ENCODE data around the gene NDUFB5. TPM values are rescaled to one million over a fixed set of nuclear protein-coding genes. Genes with fewer than 3 reads are reported as not detected.

NDUFB5 gene
- total RNA-seq, 1 experiment from 2014 or later, result 116 TPM

- no peaks in the 10 kb centered on the region for H3K79me2 ChIP-seq (ENCODE audit: insufficient read depth, low read length)
- H3K4me2 ChIP-seq (ENCODE audit: low read length), result no peak overlapping the region
- no peak overlapping the region for H2AFZ ChIP-seq (ENCODE audit: low read depth, low read length, poor library complexity, severe bottlenecking)
- no peaks in the 10 kb centered on the region for H3K27me3 ChIP-seq (ENCODE audit: insufficient read depth, low read length)
- ChIA-PET CTCF (no interaction called here), RAD21 (ENCODE audit: low non-redundant PET in 1 of 2, low total read pairs in 2 of 2, uncharacterized antibody in 2 of 2, unreplicated experiment in 2 of 2) (no interaction called here), POLR2A (no interaction called here)
- DNase-seq (ENCODE audit: low read depth, low spot score), result no peak
- BruUV-seq (replicated peaks), result no TSS peak
- no peaks in the 10 kb centered on the region for H4K20me1 ChIP-seq (ENCODE audit: insufficient read depth)
- H3K9me2 ChIP-seq (ENCODE audit: insufficient read depth), result no peaks in the 10 kb centered on the region
- H3K36me3 ChIP-seq (ENCODE audit: control insufficient read depth in 1 of 2, insufficient read depth in 2 of 2, low read length in 2 of 2), result no peaks in the 10 kb centered on the region
- H3K4me1 ChIP-seq (ENCODE audit: control insufficient read depth in 1 of 2, insufficient read depth in 2 of 2, low read length in 2 of 2), result peaks cover 3 to 16% of the 10 kb centered on the region in 2 experiments; a peak in 1 of 4 replicates
- TF ChIP-seq, protein P1, sequence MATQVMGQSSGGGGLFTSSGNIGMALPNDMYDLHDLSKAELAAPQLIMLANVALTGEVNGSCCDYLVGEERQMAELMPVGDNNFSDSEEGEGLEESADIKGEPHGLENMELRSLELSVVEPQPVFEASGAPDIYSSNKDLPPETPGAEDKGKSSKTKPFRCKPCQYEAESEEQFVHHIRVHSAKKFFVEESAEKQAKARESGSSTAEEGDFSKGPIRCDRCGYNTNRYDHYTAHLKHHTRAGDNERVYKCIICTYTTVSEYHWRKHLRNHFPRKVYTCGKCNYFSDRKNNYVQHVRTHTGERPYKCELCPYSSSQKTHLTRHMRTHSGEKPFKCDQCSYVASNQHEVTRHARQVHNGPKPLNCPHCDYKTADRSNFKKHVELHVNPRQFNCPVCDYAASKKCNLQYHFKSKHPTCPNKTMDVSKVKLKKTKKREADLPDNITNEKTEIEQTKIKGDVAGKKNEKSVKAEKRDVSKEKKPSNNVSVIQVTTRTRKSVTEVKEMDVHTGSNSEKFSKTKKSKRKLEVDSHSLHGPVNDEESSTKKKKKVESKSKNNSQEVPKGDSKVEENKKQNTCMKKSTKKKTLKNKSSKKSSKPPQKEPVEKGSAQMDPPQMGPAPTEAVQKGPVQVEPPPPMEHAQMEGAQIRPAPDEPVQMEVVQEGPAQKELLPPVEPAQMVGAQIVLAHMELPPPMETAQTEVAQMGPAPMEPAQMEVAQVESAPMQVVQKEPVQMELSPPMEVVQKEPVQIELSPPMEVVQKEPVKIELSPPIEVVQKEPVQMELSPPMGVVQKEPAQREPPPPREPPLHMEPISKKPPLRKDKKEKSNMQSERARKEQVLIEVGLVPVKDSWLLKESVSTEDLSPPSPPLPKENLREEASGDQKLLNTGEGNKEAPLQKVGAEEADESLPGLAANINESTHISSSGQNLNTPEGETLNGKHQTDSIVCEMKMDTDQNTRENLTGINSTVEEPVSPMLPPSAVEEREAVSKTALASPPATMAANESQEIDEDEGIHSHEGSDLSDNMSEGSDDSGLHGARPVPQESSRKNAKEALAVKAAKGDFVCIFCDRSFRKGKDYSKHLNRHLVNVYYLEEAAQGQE (IDR thresholded peaks at IDR 0.05; ENCODE audit: low read depth), result no peak
- TF ChIP-seq JUND (IDR thresholded peaks at IDR 0.05) (no peak), ZFX (IDR thresholded peaks at IDR 0.05) (no peak), SIN3A (IDR thresholded peaks at IDR 0.05; ENCODE audit: low read depth) (no peak), ATF3 (IDR thresholded peaks at IDR 0.05) (no peak), EZH2 (IDR thresholded peaks at IDR 0.05) (no peak), SP1 (IDR thresholded peaks at IDR 0.05; ENCODE audit: low read depth) (no peak), SRF (IDR thresholded peaks at IDR 0.05; ENCODE audit: low read depth) (no peak), POLR2AphosphoS5 (IDR thresholded peaks at IDR 0.05; ENCODE audit: low read depth, low read length) (no peak), TCF7L2 (IDR thresholded peaks at IDR 0.05; ENCODE audit: borderline replicate concordance, extremely low read depth, insufficient read depth, insufficient read length) (no peak), ZNF274 (IDR thresholded peaks at IDR 0.05; ENCODE audit: low read depth, low read length) (no peak), MAX (IDR thresholded peaks at IDR 0.05) (no peak), CTCF (IDR thresholded peaks at IDR 0.05 in 2 of 3, conservative IDR thresholded peaks at IDR 0.05 in 1 of 3; ENCODE audit: borderline replicate concordance in 1 of 3, insufficient read depth in 1 of 3, low read depth in 2 of 3, low read length in 2 of 3) (no peak), FOSL1 (IDR thresholded peaks at IDR 0.05; ENCODE audit: low read depth) (no peak), RAD21 (IDR thresholded peaks at IDR 0.05; ENCODE audit: low read depth) (no peak), EZH2phosphoT487 (IDR thresholded peaks at IDR 0.05; ENCODE audit: borderline replicate concordance) (no peak), ELF1 (IDR thresholded peaks at IDR 0.05; ENCODE audit: borderline replicate concordance, low read depth) (no peak)
- no peak overlapping the region for H3K9ac ChIP-seq (ENCODE audit: low read length)
- no peaks in the 10 kb centered on the region for H3K9me3 ChIP-seq (ENCODE audit: control insufficient read depth in 1 of 2, insufficient read depth in 1 of 2, low read depth in 1 of 2, low read length in 2 of 2)
- H3K4me3 ChIP-seq (replicated peaks in 1 of 2; ENCODE audit: low read depth in 1 of 2, low read length in 2 of 2), result no peak overlapping the region
- ATAC-seq, result no peak
- intact Hi-C loops (cut with micrococcal nuclease), result no loop called here
- H3K27ac ChIP-seq (ENCODE audit: low read depth, low read length), result no peak overlapping the region
Observed at GRCh38 chr3:179640469-179640868, 35.9 kb downstream of the NDUFB5 start.
